ENCODE results near the gene TLE2. TPM values are rescaled to one million over a fixed set of nuclear protein-coding genes. Genes with fewer than 3 reads are reported as not detected.

Gene TLE2
- total and polyA plus RNA-seq, 9 of the 15 experiments (the other 6 are each of a cell fraction or from before 2014, with no cell fraction given), result 0.35 to 13.1 (median 6.2) TPM

DNA sequence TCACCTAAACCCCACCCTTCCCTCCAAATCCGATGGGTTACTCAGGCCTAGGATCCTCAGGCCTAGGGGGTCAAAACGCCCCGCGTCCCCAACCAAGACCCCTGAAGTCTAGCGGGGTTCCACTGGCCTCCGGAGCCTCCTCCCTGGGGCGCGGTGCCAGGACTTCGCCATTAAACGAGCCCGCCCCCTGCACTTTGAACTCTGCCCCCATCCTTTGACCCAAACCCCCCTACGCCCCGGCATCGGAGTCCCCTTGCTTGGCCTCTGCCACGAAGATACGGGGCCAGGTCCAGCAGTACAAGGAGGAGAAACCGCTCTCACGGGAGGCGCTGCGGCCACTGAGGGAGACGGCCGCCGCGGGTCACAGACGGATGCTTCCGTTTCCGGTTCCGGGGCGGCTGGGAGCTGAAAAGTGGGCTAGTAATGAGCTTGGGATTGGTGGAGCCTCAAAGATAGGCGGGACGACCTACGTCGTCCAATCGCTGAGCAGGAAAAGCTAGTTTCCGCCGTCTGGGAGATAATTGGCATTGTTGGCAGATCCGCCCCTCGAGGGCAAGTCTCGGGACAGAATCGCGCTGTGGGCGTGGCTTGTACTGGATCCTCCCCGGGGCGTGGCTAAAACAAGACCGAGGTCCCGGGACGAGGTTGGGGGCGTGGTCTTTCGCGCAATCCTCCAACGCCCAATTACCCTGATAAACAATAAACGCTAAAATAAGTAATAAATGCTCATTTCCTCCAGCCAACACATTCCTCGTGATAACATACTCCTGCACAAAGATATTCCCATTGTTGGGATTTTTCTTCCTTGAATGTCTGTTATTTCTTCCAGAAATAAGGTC lies 78.6 kb downstream of the TLE2 start:
- ChIA-PET CTCF (ENCODE audit: low intra/inter-chr PET ratio) (interaction anchor here (0.6 to 1.8 kb wide), 6 partner anchors 112 to 870 kb away, joined by 3 to 7 read pairs (median 5); partner anchors contain the start of gene TLE5), POLR2A (interaction anchor here (0.6 to 3.2 kb wide), 44 partner anchors 8 to 1105 kb away, joined by 3 to 21 read pairs (median 4); partner anchors contain the start of genes NCLN, THOP1, TLE5 and TLE6)
- intact Hi-C loops (cut with micrococcal nuclease), result loop anchor here (1.0 to 10.0 kb wide), 5 partner anchors 50 to 212 kb away; partner anchors contain the start of genes ZNF555 and ZNF57
- Histone ChIP-seq H4K20me1 (replicated peaks; ENCODE audit: control insufficient read depth, insufficient read depth, low read length) (peaks cover 11% of the 10 kb centered on the region), H3K4me3 (peak overlapping the region; percentile 77), H3K4me1 (replicated peaks in 1 of 2; ENCODE audit: control insufficient read depth in 2 of 2, insufficient read depth in 2 of 2, low read length in 2 of 2) (peaks cover 8 to 9% of the 10 kb centered on the region in 2 experiments), H3K9me3 (replicated peaks; ENCODE audit: control insufficient read depth, insufficient read depth, low read depth, low read length) (no peaks in the 10 kb centered on the region), H3K4me2 (ENCODE audit: insufficient read depth, low read length) (peak overlapping the region; percentile 98), H3K27ac (ENCODE audit: extremely low read depth, low read depth, low read length) (peak overlapping the region; percentile 94), H3K27me3 (ENCODE audit: control insufficient read depth in 2 of 2, insufficient read depth in 2 of 2, low read length in 2 of 2) (no peaks in the 10 kb centered on the region), H2AFZ (ENCODE audit: low read depth, low read length) (peak overlapping the region; percentile 100), H3K9me1 (ENCODE audit: control insufficient read depth, insufficient read depth, low read length) (no peaks in the 10 kb centered on the region), H3K9ac (ENCODE audit: insufficient read depth in 1 of 2, low read depth in 2 of 2, low read length in 2 of 2) (peak overlapping the region; percentile 91 to 92), H3K79me2 (ENCODE audit: control insufficient read depth, insufficient read depth, low read length) (no peaks in the 10 kb centered on the region), H3K36me3 (ENCODE audit: control insufficient read depth, insufficient read depth, low read length) (no peaks in the 10 kb centered on the region)
- FAIRE-seq (peak; percentile 99), DNase-seq (ENCODE audit: extremely low read depth in 1 of 4, low spot score in 3 of 4) (peak; percentile 98 to 99 (median 99)), ATAC-seq (peak; percentile 95)
- in situ Hi-C loops (cut with MboI), result loop anchor here (5.0 to 10.0 kb wide), 2 partner anchors 207 to 354 kb away; no protein-coding TSS in a partner anchor
- BruUV-seq (replicated peaks), result no TSS peak
- WGBS (ENCODE audit: insufficient coverage, low coverage, missing lambda C conversion rate), result under 1% methylated on average over 48 of the region's 53 CpGs
- TF ChIP-seq, protein P1, sequence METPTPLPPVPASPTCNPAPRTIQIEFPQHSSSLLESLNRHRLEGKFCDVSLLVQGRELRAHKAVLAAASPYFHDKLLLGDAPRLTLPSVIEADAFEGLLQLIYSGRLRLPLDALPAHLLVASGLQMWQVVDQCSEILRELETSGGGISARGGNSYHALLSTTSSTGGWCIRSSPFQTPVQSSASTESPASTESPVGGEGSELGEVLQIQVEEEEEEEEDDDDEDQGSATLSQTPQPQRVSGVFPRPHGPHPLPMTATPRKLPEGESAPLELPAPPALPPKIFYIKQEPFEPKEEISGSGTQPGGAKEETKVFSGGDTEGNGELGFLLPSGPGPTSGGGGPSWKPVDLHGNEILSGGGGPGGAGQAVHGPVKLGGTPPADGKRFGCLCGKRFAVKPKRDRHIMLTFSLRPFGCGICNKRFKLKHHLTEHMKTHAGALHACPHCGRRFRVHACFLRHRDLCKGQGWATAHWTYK (CRISPR knock-in tag; IDR thresholded peaks at IDR 0.05), result no peak; the same call in 1 of the 2 replicates
- 0 out of 2 replicates have a peak, but pooled peaks have one; percentile 14 for TF ChIP-seq MXI1 (IDR thresholded peaks at IDR 0.05; ENCODE audit: low read depth, low read length)
- TF ChIP-seq TOE1 (IDR thresholded peaks at IDR 0.05; ENCODE audit: borderline replicate concordance), result peak; percentile 81
- TF ChIP-seq TOE1 (CRISPR knock-in tag; IDR thresholded peaks at IDR 0.05; ENCODE audit: borderline replicate concordance, low read depth), result no peak
- TF ChIP-seq, protein P2, sequence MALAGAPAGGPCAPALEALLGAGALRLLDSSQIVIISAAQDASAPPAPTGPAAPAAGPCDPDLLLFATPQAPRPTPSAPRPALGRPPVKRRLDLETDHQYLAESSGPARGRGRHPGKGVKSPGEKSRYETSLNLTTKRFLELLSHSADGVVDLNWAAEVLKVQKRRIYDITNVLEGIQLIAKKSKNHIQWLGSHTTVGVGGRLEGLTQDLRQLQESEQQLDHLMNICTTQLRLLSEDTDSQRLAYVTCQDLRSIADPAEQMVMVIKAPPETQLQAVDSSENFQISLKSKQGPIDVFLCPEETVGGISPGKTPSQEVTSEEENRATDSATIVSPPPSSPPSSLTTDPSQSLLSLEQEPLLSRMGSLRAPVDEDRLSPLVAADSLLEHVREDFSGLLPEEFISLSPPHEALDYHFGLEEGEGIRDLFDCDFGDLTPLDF (CRISPR knock-in tag; IDR thresholded peaks at IDR 0.05), result peak; percentile 30; the same call in 1 of the 2 replicates
- 0 out of 2 replicates have a peak, but pooled peaks have one; percentile 19 for TF ChIP-seq ZNF174 (CRISPR knock-in tag; IDR thresholded peaks at IDR 0.05)
- TF ChIP-seq C11orf30 (IDR thresholded peaks at IDR 0.05; ENCODE audit: low read depth), result peak; percentile 83
- peak; percentile 94 for TF ChIP-seq ZFX (CRISPR knock-in tag; IDR thresholded peaks at IDR 0.05)
- TF ChIP-seq NCOA6 (IDR thresholded peaks at IDR 0.05), result 0 out of 2 replicates have a peak, but pooled peaks have one; percentile 3
- 0 out of 2 replicates have a peak, but pooled peaks have one; percentile 59 for TF ChIP-seq DPF2 (IDR thresholded peaks at IDR 0.05)
- TF ChIP-seq SP1 (CRISPR knock-in tag; IDR thresholded peaks at IDR 0.05), result peak; percentile 91
- peak; percentile 98 for TF ChIP-seq NR2C2 (CRISPR knock-in tag; IDR thresholded peaks at IDR 0.05)
- TF ChIP-seq NR2C2 (tag; IDR thresholded peaks at IDR 0.05), result peak; percentile 100
- no peak for TF ChIP-seq PRPF4 (IDR thresholded peaks at IDR 0.05; ENCODE audit: insufficient read depth, low read depth, low read length, poor library complexity, severe bottlenecking)
- TF ChIP-seq, protein P3, sequence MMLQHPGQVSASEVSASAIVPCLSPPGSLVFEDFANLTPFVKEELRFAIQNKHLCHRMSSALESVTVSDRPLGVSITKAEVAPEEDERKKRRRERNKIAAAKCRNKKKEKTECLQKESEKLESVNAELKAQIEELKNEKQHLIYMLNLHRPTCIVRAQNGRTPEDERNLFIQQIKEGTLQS (IDR thresholded peaks at IDR 0.05), result no peak
- TF ChIP-seq, protein P3 (CRISPR knock-in tag; conservative IDR thresholded peaks at IDR 0.05), result peak; percentile 18; the same call in 1 of the 2 replicates
- no peak for TF ChIP-seq ZNF23 (CRISPR knock-in tag; IDR thresholded peaks at IDR 0.05)
- TF ChIP-seq POLR2B (IDR thresholded peaks at IDR 0.05; ENCODE audit: low read depth, partially characterized antibody), result peak; percentile 98
